ENCODE measurements around the gene ABCC5.
"Not testable (repeated sequence)": the region's sequence is repeated elsewhere in the genome, so short reads cannot be mapped to it uniquely, and the experiment has no call there.

Gene ABCC5

GRCh38 chr3:184017672-184018423, at the start of gene ABCC5:
ABCC5 (minus strand) TSS chr3:184017884; CDS start chr3:184014392, 3,492 bp downstream.
- peak; percentile 48 to 67 (median 60) for DNase-seq (ENCODE audit: low read depth in 3 of 3, low spot score in 1 of 3)

- DNase-seq (ENCODE audit: low read depth in 3 of 3, low spot score in 1 of 3), result no peak
Observed at GRCh38 chr3:184066211-184066610, 48.5 kb upstream of the ABCC5 start.

GRCh38 chr3:184062637-184063036, 45.0 kb upstream of the ABCC5 start:
- no peak for DNase-seq (ENCODE audit: low read depth in 3 of 3, low spot score in 1 of 3)

- no peak for DNase-seq (ENCODE audit: low read depth in 3 of 3, low spot score in 1 of 3)
Observed at GRCh38 chr3:184059424-184059823, 41.7 kb upstream of the ABCC5 start.

GRCh38 chr3:184058029-184058428, 40.3 kb upstream of the ABCC5 start:
- no peak for DNase-seq (ENCODE audit: low read depth in 3 of 3, low spot score in 1 of 3)

GRCh38 chr3:184052767-184053166, 35.1 kb upstream of the ABCC5 start, which contains the start of gene HTR3C:
HTR3C (plus strand) TSS chr3:184053047; CDS start chr3:184053081, 34 bp downstream.
- DNase-seq (ENCODE audit: low read depth in 3 of 3, low spot score in 1 of 3), result no peak

- no peak for DNase-seq (ENCODE audit: low read depth in 3 of 3, low spot score in 1 of 3)
Observed at GRCh38 chr3:184050217-184050847, 32.6 kb upstream of the ABCC5 start.

- DNase-seq (ENCODE audit: low read depth in 3 of 3, low spot score in 1 of 3), result no peak
Observed at GRCh38 chr3:184045995-184046394, 28.3 kb upstream of the ABCC5 start.

GRCh38 chr3:184042617-184043016, 24.9 kb upstream of the ABCC5 start:
- DNase-seq (ENCODE audit: low read depth in 3 of 3, low spot score in 1 of 3), result no peak

- no peak for DNase-seq (ENCODE audit: low read depth in 3 of 3, low spot score in 1 of 3)
Observed at GRCh38 chr3:184040010-184040409, 22.3 kb upstream of the ABCC5 start.

- no peak for DNase-seq (ENCODE audit: low read depth in 3 of 3, low spot score in 1 of 3)
Observed at GRCh38 chr3:184039414-184039813, 21.7 kb upstream of the ABCC5 start.

GRCh38 chr3:184038307-184038706, 20.6 kb upstream of the ABCC5 start:
- DNase-seq (ENCODE audit: low read depth in 3 of 3, low spot score in 1 of 3), result not testable (repeated sequence)

GRCh38 chr3:184037816-184038215, 20.1 kb upstream of the ABCC5 start:
- no peak for DNase-seq (ENCODE audit: low read depth in 3 of 3, low spot score in 1 of 3)

- no peak for DNase-seq (ENCODE audit: low read depth in 3 of 3, low spot score in 1 of 3)
Observed at GRCh38 chr3:184031187-184031792, 13.6 kb upstream of the ABCC5 start, which contains the start of gene HTR3D. HTR3D (plus strand) TSS chr3:184031742; CDS start chr3:184031742, 0 bp downstream.

- no peak for DNase-seq (ENCODE audit: low read depth in 3 of 3, low spot score in 1 of 3)
Observed at GRCh38 chr3:184030536-184030935, 12.9 kb upstream of the ABCC5 start.

GRCh38 chr3:184029443-184029842, 11.8 kb upstream of the ABCC5 start:
- DNase-seq (ENCODE audit: low read depth in 3 of 3, low spot score in 1 of 3), result no peak

GRCh38 chr3:184028275-184028890, 10.7 kb upstream of the ABCC5 start:
- not testable (repeated sequence) for DNase-seq (ENCODE audit: low read depth in 3 of 3, low spot score in 1 of 3)

GRCh38 chr3:184025256-184025655, 7.6 kb upstream of the ABCC5 start:
- DNase-seq (ENCODE audit: low read depth in 3 of 3, low spot score in 1 of 3), result not testable (repeated sequence)

GRCh38 chr3:184022323-184022722, 4.6 kb upstream of the ABCC5 start:
- DNase-seq (ENCODE audit: low read depth in 3 of 3, low spot score in 1 of 3), result no peak

- no peak for DNase-seq (ENCODE audit: low read depth in 3 of 3, low spot score in 1 of 3)
Observed at GRCh38 chr3:184018424-184018973, 815 bp upstream of the ABCC5 start.
